GM13976 (cell line): ENCODE measurements around the gene ZBTB34.

ENCODE experiments used
- DNase-seq: peaks from one replicate; pipeline ENCODE4 v3.0.0; 2012; ENCODE audit warnings: low spot score
- in situ Hi-C: fragments of 300-500 bp; cut with MboI; formaldehyde crosslinking; loops from one replicate; pipeline ENCODE4 v1.12.0; 2022; ENCODE audit warnings: low sequenced_read_pairs, mixed read lengths, inconsistent platforms; ENCODE audit not compliant: unreplicated experiment
- TF ChIP-seq, protein P1 (sequence below): IDR thresholded peaks from 2 replicates; pipeline ENCODE4 v1.5.1; 2012; ENCODE audit warnings: borderline replicate concordance, mild to moderate bottlenecking; ENCODE audit not compliant: insufficient read depth; ENCODE audit errors: extremely low read depth, missing control alignments, control extremely low read depth

ZBTB34 gene

DNA sequence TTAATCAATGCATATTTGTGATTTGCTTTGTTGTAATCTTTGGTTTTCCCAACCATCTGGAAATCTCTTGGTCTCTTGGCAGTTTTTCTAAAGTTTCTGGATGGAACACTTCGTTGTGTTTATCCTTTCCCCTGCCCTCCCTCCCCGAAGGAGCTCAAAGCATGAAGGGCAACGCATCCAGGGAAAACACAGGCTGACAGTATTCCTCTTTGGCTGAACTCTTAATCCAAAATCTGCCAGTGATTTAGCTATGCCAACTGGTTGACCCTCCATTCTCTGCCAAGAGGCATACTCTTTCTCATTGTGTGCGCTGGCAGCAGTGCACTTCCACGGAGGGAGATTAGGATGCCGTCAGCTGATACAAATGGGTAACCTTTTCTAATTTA is 20.5 kb downstream of the ZBTB34 start:
- TF ChIP-seq, protein P1, sequence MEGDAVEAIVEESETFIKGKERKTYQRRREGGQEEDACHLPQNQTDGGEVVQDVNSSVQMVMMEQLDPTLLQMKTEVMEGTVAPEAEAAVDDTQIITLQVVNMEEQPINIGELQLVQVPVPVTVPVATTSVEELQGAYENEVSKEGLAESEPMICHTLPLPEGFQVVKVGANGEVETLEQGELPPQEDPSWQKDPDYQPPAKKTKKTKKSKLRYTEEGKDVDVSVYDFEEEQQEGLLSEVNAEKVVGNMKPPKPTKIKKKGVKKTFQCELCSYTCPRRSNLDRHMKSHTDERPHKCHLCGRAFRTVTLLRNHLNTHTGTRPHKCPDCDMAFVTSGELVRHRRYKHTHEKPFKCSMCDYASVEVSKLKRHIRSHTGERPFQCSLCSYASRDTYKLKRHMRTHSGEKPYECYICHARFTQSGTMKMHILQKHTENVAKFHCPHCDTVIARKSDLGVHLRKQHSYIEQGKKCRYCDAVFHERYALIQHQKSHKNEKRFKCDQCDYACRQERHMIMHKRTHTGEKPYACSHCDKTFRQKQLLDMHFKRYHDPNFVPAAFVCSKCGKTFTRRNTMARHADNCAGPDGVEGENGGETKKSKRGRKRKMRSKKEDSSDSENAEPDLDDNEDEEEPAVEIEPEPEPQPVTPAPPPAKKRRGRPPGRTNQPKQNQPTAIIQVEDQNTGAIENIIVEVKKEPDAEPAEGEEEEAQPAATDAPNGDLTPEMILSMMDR, result no peak
- no peak for DNase-seq
- in situ Hi-C loops, result no loop called here

DNA sequence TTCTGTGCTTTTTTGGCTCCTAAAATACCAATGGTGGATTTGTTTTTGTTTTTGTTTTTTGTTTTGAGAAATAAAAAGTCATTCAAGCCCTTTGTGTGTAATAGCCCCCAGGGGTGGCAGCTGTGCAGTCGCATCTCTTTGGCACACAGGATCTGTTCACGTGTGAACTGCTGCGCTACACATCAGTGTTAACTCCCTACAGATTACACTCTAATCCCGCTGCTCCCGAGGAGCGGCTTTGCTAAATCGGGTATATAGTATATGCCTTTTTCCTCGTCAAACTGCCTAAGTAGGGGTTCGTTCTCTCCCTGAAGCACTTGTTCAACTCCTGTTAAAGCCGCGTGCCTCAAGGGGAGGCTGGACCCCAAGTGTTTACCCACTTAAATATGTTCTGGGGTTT is 22.3 kb downstream of the ZBTB34 start:
- in situ Hi-C loops, result no loop called here
- no peak for DNase-seq
- TF ChIP-seq, protein P1, result no peak

DNA sequence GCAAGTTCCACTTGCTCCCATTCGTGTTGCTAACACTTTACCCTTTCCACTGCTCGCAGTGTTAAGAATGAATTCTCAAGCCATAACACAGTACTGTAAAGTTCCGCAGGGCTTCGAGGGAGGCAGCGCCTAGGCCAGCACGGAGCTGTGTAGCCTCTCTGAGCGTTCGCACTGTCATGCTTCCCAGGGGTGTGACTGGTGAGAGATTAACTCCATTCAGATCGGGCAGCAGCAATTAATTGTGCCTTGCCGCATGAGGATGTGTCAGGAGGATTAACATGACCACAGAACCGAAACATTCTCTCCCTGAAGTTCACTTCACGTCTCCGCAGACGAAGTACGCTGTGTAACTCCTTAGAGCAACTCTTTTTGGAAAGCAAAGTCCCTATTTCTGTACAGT is 23.2 kb downstream of the ZBTB34 start:
- TF ChIP-seq, protein P1, result no peak
- in situ Hi-C loops, result no loop called here
- DNase-seq, result no peak

DNA sequence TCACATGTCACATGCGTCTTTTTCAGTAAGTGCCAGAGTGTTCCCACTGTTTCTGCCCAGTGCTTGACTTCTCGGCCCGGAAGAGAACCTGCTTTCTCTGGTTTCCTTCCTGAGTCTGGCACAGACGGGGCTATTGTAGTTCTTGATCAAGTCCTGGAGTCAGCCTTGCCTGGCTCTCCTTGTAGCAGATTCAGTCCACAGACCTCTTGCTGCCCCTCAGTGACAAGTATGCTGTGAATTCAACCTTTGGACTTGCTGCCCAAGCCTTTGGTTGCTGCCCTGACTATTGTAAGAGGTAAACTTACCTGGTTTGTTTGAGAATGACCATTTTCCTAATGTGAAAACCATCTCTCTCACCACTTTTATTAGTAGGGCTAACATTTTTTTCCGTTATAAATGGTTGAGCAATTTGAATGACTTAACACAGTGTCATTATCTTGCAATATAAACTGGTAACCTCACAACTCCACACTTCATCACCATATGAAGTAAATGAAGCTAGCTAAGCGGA is 24.7 kb downstream of the ZBTB34 start:
- TF ChIP-seq, protein P1, result no peak
- in situ Hi-C loops, result no loop called here
- no peak for DNase-seq

DNA sequence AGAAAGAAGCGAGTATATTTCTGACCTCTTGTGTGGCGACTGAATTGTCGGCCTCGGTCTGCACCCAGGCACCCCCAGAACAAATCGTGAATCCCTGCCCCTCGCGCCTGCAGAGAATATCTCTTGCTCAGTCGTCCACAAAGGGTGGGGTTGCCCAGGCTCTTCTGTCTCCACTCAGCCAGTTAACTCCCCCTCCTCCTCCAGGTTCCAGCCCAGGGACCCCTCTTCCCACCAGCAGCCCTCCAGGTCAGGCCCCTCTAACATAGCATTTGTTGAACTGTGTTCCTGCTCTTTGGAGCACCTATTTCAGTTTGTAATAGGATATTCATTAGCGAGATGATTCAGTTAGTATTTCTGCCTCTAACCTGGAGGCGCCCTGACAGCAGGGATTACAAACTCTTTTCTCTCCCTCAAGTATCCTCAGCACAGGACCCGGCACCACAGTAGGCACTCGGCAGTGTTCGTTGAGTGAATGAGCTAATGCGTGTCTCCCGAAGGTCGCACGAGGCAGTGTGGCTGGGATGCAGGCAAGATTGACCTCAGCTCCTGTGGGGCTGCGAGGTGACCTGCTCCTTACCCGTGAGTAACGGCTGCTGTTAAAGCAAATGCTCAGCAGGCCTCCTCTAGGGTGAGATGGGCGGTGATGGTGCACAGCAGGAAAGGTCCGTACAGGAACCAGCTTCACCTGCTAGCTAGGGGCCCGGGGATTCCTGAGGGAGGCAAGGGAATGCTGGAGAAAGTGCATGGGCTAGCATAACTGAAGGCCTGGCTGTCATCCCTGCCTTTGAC is 25.8 kb downstream of the ZBTB34 start:
- DNase-seq, result no peak
- TF ChIP-seq, protein P1, result no peak
- in situ Hi-C loops, result no loop called here

DNA sequence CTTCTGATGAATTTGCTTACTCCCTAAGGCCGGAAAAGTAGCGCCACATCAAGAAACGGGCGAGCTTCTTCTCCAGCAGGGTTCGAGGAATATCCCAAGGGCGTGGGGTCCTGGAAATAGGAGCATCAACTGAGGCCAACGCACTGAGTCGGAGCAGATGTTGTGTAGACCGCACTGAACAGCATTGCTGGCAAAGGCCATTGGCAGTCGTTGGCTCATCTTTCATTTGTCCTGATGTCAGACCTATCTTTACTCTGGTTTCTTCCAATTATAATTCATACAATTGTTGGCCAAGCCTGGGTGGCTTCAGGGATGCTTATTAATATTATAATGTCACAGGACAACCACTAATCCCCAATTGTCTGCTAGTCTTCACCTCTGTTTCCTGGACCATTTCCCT is 26.5 kb downstream of the ZBTB34 start:
- in situ Hi-C loops, result no loop called here
- DNase-seq, result no peak

More for the DNA sequence above, 26.5 kb downstream of the ZBTB34 start:
- TF ChIP-seq, protein P1, result no peak
